ENCODE data around the gene CDH13. TPM values are rescaled to one million over a fixed set of nuclear protein-coding genes. Genes with fewer than 3 reads are reported as not detected.
A peak's percentile ranks its signal among the peaks of the same experiment; 100 is the strongest.

CDH13 gene
- total RNA-seq, 4 donors from 2014 or later = 3.1 to 13.5 (median 8.9) TPM

- H3K4me3 ChIP-seq = no peak overlapping the region
- WGBS = 79% methylated on average over 6 of the region's 6 CpGs
- H3K9me3 ChIP-seq = no peaks in the 10 kb centered on the region
- H3K27ac ChIP-seq (replicated peaks in 1 of 4) = no peak overlapping the region
- intact Hi-C loops (cut with DNase I) = no loop called here
- H3K36me3 ChIP-seq = no peaks in the 10 kb centered on the region
- no peak for DNase-seq (ENCODE audit: extremely low spot score)
- no peak for TF ChIP-seq POLR2A (IDR thresholded peaks at IDR 0.05; ENCODE audit: low read depth)
- TF ChIP-seq EP300 (IDR thresholded peaks at IDR 0.05) = no peak
- no peak for TF ChIP-seq CTCF (IDR thresholded peaks at IDR 0.05)
- no peaks in the 10 kb centered on the region for H3K27me3 ChIP-seq
- no peaks in the 10 kb centered on the region for H3K4me1 ChIP-seq
Observed at GRCh38 chr16:83623892-83624291, 997.1 kb downstream of the CDH13 start.

DNA sequence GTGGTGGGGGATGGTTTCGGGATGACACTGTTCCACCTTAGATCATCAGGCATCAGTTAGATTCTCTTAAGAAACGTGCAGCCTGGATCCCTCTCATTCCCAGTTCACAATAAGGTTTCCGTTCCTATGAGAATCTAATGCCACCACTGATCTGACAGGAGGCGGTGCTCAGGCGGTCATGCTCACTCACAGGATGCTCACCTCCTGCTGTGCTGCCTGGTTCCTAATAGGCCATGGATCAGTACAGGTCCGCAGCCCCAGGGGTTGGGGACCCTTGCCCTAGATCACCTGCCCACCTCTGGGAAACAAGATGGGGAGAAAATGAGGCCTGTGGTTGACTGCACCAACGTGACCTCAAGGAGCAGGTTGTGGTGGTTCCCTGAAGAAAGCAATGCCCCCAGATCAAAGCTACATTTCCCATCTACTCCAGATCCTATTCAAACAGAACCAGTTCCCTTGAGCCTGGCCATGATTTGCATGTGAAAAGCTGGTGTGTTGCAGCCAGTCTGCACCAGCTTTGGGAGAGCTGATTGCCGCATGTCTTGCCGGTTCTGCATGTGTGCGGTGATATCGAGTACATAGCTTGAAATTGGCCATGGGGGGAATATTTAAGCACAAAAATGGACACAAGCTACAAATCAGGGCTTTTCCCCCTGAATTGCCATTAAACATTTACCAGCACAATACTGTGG, 997.8 kb downstream of the CDH13 start:
- peak; percentile 80 for DNase-seq (ENCODE audit: extremely low spot score)
- TF ChIP-seq POLR2AphosphoS5 (IDR thresholded peaks at IDR 0.05) = no peak
- no peak for TF ChIP-seq CTCF (IDR thresholded peaks at IDR 0.05)
- TF ChIP-seq EP300 (IDR thresholded peaks at IDR 0.05) = no peak
- no peak for TF ChIP-seq POLR2A (IDR thresholded peaks at IDR 0.05; ENCODE audit: low read depth)
- H3K4me3 ChIP-seq = no peak overlapping the region
- no peaks in the 10 kb centered on the region for H3K4me1 ChIP-seq
- H3K9me3 ChIP-seq = no peaks in the 10 kb centered on the region
- 80% methylated on average over 9 of the region's 11 CpGs for WGBS
- H3K27ac ChIP-seq (replicated peaks in 1 of 4) = no peak overlapping the region
- H3K36me3 ChIP-seq = no peaks in the 10 kb centered on the region
- H3K27me3 ChIP-seq = no peaks in the 10 kb centered on the region
- intact Hi-C loops (cut with DNase I) = no loop called here

DNA sequence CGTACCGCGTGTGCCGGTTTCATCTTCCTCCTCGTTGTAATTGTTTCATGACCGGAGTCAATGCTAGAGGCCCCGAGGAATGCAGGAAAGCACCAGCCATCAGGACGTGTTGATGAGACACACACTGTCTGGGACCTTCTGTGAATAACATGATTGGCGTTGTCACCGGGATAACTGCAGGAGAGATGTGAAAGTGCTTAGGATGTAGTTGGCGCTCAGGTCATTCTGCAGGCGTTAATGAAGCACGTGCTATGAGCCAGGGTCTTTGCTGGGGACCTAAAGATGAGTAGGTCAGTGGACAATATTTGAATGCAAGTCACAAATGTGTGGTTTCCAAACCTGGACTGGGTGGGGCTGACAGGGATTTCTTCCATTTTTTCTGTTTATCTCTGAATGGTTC, 999.4 kb downstream of the CDH13 start:
- Histone ChIP-seq H3K4me1 (no peaks in the 10 kb centered on the region), H3K27me3 (no peaks in the 10 kb centered on the region), H3K27ac (replicated peaks in 1 of 4) (no peak overlapping the region), H3K36me3 (no peaks in the 10 kb centered on the region), H3K9me3 (no peaks in the 10 kb centered on the region), H3K4me3 (no peak overlapping the region)
- intact Hi-C loops (cut with DNase I) = no loop called here
- 89% methylated on average over 13 of the region's 13 CpGs for WGBS
- DNase-seq (ENCODE audit: extremely low spot score) = peak; percentile 79
- TF ChIP-seq POLR2AphosphoS5 (IDR thresholded peaks at IDR 0.05) (no peak), EP300 (IDR thresholded peaks at IDR 0.05) (no peak), POLR2A (IDR thresholded peaks at IDR 0.05; ENCODE audit: low read depth) (no peak), CTCF (IDR thresholded peaks at IDR 0.05) (no peak)

GRCh38 chr16:83626676-83627075, 999.9 kb downstream of the CDH13 start:
- intact Hi-C loops (cut with DNase I) = no loop called here
- no peak overlapping the region for H3K27ac ChIP-seq (replicated peaks in 1 of 4)
- 94% methylated on average over 13 of the region's 13 CpGs for WGBS
- H3K36me3 ChIP-seq = no peaks in the 10 kb centered on the region
- H3K9me3 ChIP-seq = no peaks in the 10 kb centered on the region
- no peaks in the 10 kb centered on the region for H3K4me1 ChIP-seq
- no peak overlapping the region for H3K4me3 ChIP-seq
- DNase-seq (ENCODE audit: extremely low spot score) = peak; percentile 85
- H3K27me3 ChIP-seq = no peaks in the 10 kb centered on the region
- TF ChIP-seq POLR2A (IDR thresholded peaks at IDR 0.05; ENCODE audit: low read depth) = no peak
- no peak for TF ChIP-seq CTCF (IDR thresholded peaks at IDR 0.05)
- TF ChIP-seq POLR2AphosphoS5 (IDR thresholded peaks at IDR 0.05) = no peak
- TF ChIP-seq EP300 (IDR thresholded peaks at IDR 0.05) = no peak

GRCh38 chr16:83627996-83628395, 1001.2 kb downstream of the CDH13 start:
- peak; percentile 90 for DNase-seq (ENCODE audit: extremely low spot score)
- 77% methylated on average over 7 of the region's 7 CpGs for WGBS
- no peak overlapping the region for H3K27ac ChIP-seq (replicated peaks in 1 of 4)
- no peaks in the 10 kb centered on the region for H3K4me1 ChIP-seq
- intact Hi-C loops (cut with DNase I) = no loop called here
- no peaks in the 10 kb centered on the region for H3K36me3 ChIP-seq
- TF ChIP-seq CTCF (IDR thresholded peaks at IDR 0.05) (no peak), POLR2A (IDR thresholded peaks at IDR 0.05; ENCODE audit: low read depth) (no peak)
- H3K4me3 ChIP-seq = no peak overlapping the region
- no peaks in the 10 kb centered on the region for H3K27me3 ChIP-seq
- H3K9me3 ChIP-seq = no peaks in the 10 kb centered on the region

Measured in esophagus muscularis mucosa (tissue), 4 donors.